Effector CD8-positive, alpha-beta T cell (primary cell): ENCODE data around the gene NCF4.
A peak's percentile ranks its signal among the peaks of the same experiment; 100 is the strongest.

Experiments
- DNase-seq: peaks from one replicate; lab custom pipeline; 2025; lab: John Stamatoyannopoulos, UW

The NCF4 gene

DNA sequence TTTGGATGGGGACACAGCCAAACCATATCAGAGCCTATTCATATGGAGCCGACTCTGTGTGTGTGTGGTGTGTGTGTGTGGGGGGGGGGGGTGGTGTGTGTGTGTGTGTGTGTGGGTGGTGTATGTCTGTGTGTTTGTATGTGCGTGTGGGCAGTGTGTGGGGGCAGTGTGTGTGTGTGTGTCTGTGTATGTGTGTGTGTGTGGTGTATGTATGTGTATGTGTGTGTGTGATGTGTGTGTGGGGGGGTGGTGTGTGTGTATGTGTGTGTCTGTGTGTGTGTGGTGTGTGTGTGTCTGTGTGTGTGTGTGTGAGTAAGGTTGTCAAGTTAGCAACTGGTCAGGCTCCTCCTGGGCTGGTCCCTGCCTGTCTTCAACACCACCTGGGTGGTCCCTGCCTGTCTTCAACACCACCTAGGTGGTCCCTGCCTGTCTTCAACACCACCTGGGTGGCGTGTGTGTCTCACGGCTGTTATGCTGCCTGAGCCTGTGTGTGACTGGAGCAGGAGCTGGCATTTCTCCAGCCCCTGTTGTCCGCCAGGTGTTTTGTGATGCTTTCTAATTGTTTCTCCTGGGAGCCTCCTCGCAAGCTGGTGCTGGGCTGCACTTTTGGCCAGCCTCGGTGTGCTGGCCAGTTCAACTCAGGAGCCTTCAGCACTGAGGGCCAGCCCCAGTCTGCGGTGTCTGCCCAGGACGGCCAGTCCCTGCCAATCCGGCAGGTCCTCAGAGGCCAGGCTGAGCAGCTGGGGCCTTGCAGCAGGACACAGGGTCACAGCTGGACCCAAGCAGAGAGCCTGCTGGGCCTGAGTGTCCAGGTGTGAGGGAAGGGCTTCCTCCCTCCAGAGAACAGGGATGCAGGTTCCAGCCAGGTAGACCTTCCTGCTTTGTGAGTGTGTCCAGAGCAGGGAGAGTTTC lies 22.4 kb upstream of the NCF4 start:
- no peak for DNase-seq

DNA sequence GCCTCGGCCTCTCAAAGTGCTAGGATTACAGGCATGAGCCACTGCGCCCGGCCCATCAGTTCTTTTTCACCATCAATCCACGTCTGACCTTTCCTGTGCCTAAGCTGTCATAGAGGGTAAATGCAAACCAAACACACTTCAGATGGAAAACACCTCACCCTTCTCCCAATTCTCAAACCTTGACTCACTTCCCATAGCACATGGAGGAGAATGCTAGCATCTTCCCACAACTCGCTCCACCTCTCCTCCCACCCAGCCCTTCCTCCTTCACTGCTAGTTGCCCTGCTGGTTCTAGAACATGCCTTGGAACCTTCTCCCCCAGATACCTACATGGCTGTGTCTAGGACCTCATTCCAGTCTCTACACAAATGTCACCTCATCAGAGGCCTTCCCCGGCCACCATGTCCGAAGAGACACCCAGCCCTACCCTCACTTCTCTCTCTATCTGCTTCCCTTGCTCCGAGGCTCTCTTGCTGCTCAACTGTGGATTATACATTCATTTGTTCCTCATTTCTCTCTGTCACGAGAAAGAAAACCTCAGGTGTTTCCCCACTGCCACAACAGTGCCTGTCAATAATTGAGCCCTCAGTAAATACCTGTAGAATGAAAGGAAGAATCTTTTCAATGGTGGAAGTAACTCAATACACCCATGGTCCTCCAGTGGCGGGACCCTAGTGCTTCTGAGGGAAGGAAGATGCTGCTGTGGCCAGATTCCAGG lies 21.3 kb upstream of the NCF4 start:
- DNase-seq, result no peak

GRCh38 chr22:36840106-36840505 lies 20.7 kb upstream of the NCF4 start:
- DNase-seq, result no peak

DNA sequence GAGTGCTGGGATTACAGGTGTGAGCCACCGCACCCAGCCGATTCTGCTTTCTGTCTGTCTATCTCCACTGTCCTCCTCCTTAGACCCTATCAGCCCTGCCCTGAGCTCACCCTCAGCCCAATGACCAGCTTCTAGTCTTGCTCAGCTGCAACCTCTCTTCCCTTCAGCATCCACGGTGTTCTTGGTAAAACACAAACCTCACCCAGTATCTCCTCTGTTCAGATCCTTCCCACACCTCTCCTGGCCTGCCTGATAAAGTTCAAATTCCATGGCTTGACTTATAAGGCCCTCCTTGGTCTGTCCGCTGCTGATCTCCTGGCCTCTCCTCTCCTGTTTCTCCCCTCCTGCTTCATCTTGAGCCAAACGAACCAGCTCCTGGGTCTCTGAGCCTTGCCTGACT lies 14.5 kb upstream of the NCF4 start:
- DNase-seq, result no peak

- DNase-seq, result no peak
Measured at GRCh38 chr22:36846949-36847348, 13.9 kb upstream of the NCF4 start.

GRCh38 chr22:36850056-36850455 lies 10.8 kb upstream of the NCF4 start:
- DNase-seq, result no peak

GRCh38 chr22:36850682-36851081 lies 10.1 kb upstream of the NCF4 start:
- DNase-seq, result no peak

- no peak for DNase-seq
Measured at GRCh38 chr22:36852056-36852973, 8.5 kb upstream of the NCF4 start.

DNA sequence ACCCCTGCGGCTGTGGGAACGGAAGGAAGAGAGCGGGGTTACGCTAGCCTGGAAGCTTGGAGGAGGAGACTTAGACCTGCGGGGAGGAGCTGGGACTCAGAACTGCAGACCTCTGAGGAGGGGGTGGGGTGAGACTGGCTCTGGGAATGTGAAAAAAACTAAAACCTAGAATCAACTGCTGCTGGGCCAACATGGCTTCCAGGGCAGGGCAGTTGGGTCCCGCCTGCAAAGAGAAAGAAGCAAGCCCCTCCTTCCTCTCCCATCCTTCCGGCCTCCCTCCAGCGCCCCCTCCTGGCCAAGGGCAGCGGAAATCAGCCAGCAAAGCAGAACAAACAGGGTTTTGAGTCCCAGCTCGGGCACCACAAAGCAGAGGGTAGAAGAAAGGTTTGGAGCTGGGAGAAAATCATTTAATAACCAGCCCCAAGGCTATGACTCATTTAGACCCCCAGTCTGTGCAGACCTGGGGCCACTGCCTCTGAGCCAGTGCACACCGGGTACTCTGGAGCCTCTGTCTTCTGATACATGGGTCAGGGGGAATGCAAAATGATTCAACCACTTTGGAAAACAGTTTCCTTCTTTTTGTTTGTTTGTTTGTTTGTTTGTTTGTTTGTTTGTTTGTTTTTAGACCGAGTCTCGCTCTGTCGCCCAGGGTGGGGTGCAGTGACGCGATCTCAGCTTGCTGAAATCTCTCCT lies 7.3 kb upstream of the NCF4 start:
- DNase-seq, result peak; percentile 78

DNA sequence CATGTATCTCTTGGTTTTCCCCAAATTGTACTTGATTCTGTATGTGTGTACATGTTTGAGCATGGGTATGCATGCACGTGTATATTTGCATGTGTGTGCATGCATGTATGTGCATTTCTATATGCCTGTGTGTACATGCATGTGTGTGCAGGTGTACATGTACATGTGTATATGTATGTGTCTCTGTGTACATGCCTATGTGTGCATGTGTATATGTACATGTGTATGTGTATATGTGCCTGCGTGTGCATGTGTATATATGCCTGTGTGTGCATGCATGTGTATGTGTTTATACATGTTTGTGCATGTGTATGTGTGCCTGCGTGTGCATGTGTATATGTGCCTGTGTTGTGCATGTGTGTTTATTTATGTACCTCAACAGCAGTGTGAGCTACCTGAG lies 5.3 kb upstream of the NCF4 start:
- no peak for DNase-seq

GRCh38 chr22:36856121-36856791 lies 4.5 kb upstream of the NCF4 start:
- peak; percentile 91 for DNase-seq

GRCh38 chr22:36856792-36857135 lies 4.0 kb upstream of the NCF4 start:
- DNase-seq, result no peak

DNA sequence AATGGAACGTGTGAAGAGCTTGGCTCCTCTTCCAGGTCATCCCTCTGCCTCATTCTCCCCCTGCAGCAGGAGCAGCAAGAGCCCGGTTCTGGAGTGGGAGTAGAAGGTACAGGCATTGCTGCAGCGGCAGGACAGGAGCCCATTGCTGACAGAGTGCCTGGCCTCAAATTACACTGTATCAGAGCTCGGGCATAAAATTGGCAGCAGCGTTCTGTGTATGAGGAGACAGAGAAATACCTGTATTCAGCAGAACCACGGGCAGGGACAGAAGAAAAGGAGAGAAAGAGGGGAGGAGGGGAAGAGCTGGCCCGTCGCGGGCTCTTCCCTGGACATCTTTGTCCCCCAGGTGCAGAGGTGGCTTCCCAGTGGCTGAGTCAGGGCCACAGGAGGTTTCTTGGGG lies 2.6 kb upstream of the NCF4 start:
- no peak for DNase-seq

DNA sequence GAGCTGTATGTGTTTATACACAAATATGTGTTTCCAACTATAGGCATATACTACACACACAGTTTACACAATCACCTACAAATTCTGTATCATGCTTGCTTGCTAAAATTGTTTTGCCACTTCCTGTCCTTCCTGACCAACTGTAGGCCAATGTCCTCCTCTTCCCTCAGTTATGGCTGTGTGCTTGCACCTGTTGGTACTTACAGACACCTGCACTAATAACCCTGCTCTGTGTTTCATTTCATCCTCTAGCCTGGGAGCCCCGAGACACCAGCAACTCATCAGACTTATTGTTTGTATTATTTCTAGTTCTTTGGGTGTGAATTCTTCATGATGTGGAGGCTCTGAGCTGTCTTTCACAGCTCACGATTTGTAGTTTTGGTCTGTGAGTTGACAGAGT lies 1.8 kb upstream of the NCF4 start:
- DNase-seq, result no peak

GRCh38 chr22:36860017-36860416 lies 789 bp upstream of the NCF4 start:
- DNase-seq, result no peak

DNA sequence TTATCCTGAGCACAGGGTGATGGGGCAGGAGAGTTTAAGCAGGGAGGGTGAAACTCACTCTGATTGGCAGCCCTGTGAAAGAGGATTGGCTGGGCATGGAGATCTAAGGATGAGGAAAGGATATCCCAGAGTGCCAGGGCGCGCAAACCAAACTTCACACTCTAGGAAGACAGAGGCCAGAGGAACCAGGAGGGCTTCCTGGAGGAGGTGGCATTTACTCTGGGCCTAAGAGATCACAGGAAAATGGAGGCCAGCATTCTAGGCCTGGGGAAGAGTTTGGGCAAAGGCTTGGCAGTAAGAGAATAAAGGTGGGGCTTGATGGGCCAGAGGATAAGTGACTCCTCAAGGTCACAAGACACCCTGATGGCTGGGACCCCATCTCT lies 377 bp upstream of the NCF4 start:
- no peak for DNase-seq

GRCh38 chr22:36862251-36863242 lies 1.7 kb downstream of the NCF4 start:
- no peak for DNase-seq

DNA sequence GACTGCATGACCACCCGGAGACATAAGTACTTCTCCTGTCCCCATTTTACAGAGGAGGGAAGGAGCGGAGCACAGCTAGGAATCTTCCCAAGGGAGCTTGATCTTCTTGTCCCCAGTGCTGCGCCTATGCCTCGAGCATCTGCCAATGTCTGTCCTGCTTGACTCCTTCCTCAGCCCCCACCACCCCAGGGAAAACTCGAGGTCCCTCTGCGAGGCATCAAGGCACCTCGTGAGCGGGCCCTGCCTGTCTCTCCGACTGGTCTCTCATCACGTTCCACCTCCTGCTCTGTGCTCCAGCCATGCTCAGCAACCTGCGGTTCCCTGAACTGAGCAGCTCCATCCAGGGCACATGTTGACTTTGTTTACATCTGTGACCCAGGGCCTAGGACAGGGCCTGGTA lies 2.5 kb downstream of the NCF4 start:
- no peak for DNase-seq

DNA sequence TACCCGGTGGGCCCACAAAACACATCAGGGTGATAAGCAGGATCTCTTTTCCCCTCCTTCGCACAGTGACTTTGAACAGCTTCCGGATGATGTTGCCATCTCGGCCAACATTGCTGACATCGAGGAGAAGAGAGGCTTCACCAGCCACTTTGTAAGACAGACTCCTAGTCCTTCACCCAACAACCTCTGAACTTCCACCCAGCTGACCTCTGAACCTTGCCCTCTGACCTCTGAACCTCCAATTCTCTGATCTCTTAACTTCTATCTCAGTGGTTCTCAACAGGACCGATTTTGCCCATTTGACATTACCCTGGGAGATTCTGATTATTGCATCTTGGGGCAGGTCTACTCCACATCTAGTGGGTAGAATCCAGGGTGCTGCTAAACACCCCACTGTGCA lies 3.2 kb downstream of the NCF4 start:
- no peak for DNase-seq
